Activated CD4-positive, alpha-beta memory T cell treated with anti-CD3 and anti-CD28 coated beads for 36 hours (primary cell): Measurements from ENCODE around the gene FGD2. TPM values are rescaled to one million over a fixed set of nuclear protein-coding genes. Genes with fewer than 3 reads are reported as not detected.
A peak's percentile ranks its signal among the peaks of the same experiment; 100 is the strongest.

Experiments used
- CTCF ChIA-PET: fragments of 350-600 bp; sonication (Branson Sonifier 250); formaldehyde crosslinking; loops from one replicate; lab custom pipeline; 2021; ENCODE audit warnings: antibody characterized with exemption, inconsistent platforms; lab: Charles Lee
- POLR2A ChIA-PET: fragments of 350-600 bp; sonication (Branson Sonifier 250); formaldehyde crosslinking; loops from one replicate; lab custom pipeline; 2021; ENCODE audit warnings: antibody characterized with exemption; lab: Charles Lee
- DNase-seq: peaks from one replicate; pipeline ENCODE4 v3.0.0-alpha.2; 2020
- H3K27ac Mint-ChIP-seq: one replicate; pipeline ENCODE4 v1.8.0; 2021; ENCODE audit warnings: mixed read lengths
- H3K27me3 Mint-ChIP-seq: one replicate; pipeline ENCODE4 v1.8.0; 2021; ENCODE audit warnings: mixed read lengths
- H3K36me3 Mint-ChIP-seq: one replicate; pipeline ENCODE4 v1.8.0; 2021; ENCODE audit warnings: mixed read lengths
- H3K4me1 Mint-ChIP-seq: one replicate; pipeline ENCODE4 v1.8.0; 2021; ENCODE audit warnings: low read depth, mixed read lengths
- H3K4me3 Mint-ChIP-seq: one replicate; pipeline ENCODE4 v1.8.0; 2021; ENCODE audit warnings: mild to moderate bottlenecking, mixed read lengths
- H3K9me3 Mint-ChIP-seq: one replicate; pipeline ENCODE4 v1.8.0; 2021; ENCODE audit warnings: mixed read lengths
- intact Hi-C: fragments of 100-400 bp; cut with micrococcal nuclease; formaldehyde crosslinking; loops from one replicate; pipeline ENCODE4 v1.15.1; 2023
- total RNA-seq, 2 experiments: library from RNA; stranded (reverse); gene quantifications; one replicate each; pipeline ENCODE4 v1.2.3, GENCODE V29; 2021

Gene FGD2
- total RNA-seq, 2 experiments from 2014 or later = 0.48 to 0.52 TPM

DNA sequence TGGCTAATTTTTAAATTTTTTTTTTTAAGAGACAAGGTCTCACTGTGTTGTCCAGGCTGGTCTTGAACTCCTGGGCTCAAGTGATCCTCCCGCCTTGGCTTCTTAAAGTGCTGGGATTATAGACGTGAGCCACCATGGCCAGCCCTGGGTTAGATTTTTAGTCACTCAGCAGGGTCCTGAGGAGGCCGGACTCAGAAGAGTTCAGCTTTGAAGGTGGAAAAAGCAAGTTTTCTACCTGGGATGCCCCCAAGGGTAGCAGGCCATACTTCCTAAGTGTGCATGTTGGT is 44.2 kb downstream of the FGD2 start:
- peaks cover 2% of the 10 kb centered on the region for H3K9me3 Mint-ChIP-seq
- CTCF ChIA-PET = interaction anchor here (0.5 to 10.0 kb wide), 13 partner anchors 16 to 158 kb away, joined by 3 to 302 read pairs (median 10); partner anchors contain the start of genes MTCH1 and PIM1
- intact Hi-C loops = loop anchor here (1.0 to 10.0 kb wide), 3 partner anchors 61 to 445 kb away; partner anchors contain the start of genes CCDC167 and MTCH1

DNA sequence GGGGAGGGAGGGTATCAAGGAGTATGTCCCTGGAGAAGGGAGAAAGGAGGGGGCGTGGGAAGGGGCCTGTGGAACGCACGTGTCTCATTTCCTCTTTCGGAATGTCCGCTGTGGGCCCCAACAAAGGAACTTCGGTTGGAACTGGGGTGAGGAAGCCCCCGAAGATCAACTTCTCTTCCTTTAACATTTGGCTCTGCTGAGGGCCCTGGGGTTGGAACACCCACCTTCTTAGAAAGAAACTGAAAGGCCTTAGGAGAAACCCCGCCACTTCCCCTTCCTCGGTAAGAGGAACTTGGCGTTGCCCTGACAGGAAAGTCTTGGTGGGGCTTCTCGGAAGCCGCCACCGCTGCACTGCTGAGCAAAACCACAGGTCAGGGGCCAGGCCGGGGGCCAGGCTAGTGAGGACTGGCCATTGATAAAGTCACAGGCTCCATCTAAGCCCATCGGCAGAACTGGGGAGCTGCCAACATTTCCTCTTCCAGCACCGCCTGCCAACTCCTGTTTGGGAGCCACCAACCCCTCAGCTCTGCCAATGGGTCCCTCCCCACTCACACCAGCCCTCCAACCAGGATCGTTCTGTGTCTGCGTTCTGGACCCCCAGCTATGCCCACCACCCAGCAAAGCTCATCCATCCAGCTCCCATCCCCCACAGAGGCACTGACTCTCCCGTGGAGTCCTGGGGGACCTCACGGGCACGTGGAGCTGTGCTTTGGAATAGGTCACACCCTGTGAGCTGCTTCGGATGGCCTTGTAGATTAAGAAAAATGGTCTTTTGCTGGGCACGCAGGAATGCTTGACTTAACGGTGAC is 44.8 kb downstream of the FGD2 start:
- no peaks in the 10 kb centered on the region for H3K27me3 Mint-ChIP-seq
- ChIA-PET POLR2A (interaction anchor here (0.7 to 7.9 kb wide), 13 partner anchors 12 to 282 kb away, joined by 3 to 166 read pairs (median 4); partner anchors contain the start of genes PIM1 and TBC1D22B), CTCF (interaction anchor here (0.5 to 10.0 kb wide), 29 partner anchors 9 to 383 kb away, joined by 3 to 302 read pairs (median 4); partner anchors contain the start of genes C6orf89, CMTR1, MTCH1 and PIM1)
- intact Hi-C loops = loop anchor here (1.0 kb wide), 1 partner anchor 60 kb away; no protein-coding TSS in a partner anchor
- peak overlapping the region; percentile 98 for H3K27ac Mint-ChIP-seq
- peaks cover 2% of the 10 kb centered on the region for H3K9me3 Mint-ChIP-seq
- H3K36me3 Mint-ChIP-seq = peaks cover 10% of the 10 kb centered on the region
- peak; percentile 86 for DNase-seq
- peaks cover 65% of the 10 kb centered on the region for H3K4me1 Mint-ChIP-seq
- peak overlapping the region; percentile 85 for H3K4me3 Mint-ChIP-seq

More for the DNA sequence above, 44.2 kb downstream of the FGD2 start:
- no peak for DNase-seq
- Mint-ChIP-seq H3K27ac (peak overlapping the region; percentile 98), H3K4me1 (peaks cover 65% of the 10 kb centered on the region), H3K4me3 (peak overlapping the region; percentile 85), H3K36me3 (peaks cover 10% of the 10 kb centered on the region), H3K27me3 (no peaks in the 10 kb centered on the region)
- POLR2A ChIA-PET = interaction anchor here (0.6 to 7.9 kb wide), 10 partner anchors 11 to 208 kb away, joined by 3 to 166 read pairs (median 5); partner anchors contain the start of genes PIM1 and TBC1D22B

DNA sequence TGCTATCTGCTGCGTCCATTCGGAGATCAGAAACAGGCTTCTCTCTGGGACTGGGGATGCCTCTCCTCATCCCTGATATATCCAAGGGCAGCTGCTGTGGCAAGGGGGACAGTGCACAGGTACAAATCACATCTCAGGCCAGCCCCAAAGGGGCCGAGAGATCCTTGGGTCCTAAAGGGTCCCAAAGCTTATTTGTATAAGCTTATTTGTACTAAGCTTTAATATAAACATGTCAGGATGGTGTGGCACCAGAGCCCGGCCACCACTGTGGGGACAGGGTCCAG is 45.3 kb downstream of the FGD2 start:
- Mint-ChIP-seq H3K4me3 (peak overlapping the region; percentile 85), H3K36me3 (peaks cover 10% of the 10 kb centered on the region), H3K27ac (peak overlapping the region; percentile 98), H3K4me1 (peaks cover 61% of the 10 kb centered on the region), H3K9me3 (peaks cover 2% of the 10 kb centered on the region), H3K27me3 (no peaks in the 10 kb centered on the region)
- ChIA-PET CTCF (interaction anchor here (0.7 to 10.0 kb wide), 30 partner anchors 9 to 382 kb away, joined by 3 to 302 read pairs (median 4); partner anchors contain the start of genes C6orf89, CMTR1, PIM1 and TBC1D22B), POLR2A (interaction anchor here (0.7 to 7.9 kb wide), 10 partner anchors 17 to 282 kb away, joined by 3 to 166 read pairs (median 4); partner anchors contain the start of genes PIM1 and TBC1D22B)
- intact Hi-C loops = loop anchor here (1.0 kb wide), 5 partner anchors 29 to 158 kb away; no protein-coding TSS in a partner anchor
- no peak for DNase-seq

DNA sequence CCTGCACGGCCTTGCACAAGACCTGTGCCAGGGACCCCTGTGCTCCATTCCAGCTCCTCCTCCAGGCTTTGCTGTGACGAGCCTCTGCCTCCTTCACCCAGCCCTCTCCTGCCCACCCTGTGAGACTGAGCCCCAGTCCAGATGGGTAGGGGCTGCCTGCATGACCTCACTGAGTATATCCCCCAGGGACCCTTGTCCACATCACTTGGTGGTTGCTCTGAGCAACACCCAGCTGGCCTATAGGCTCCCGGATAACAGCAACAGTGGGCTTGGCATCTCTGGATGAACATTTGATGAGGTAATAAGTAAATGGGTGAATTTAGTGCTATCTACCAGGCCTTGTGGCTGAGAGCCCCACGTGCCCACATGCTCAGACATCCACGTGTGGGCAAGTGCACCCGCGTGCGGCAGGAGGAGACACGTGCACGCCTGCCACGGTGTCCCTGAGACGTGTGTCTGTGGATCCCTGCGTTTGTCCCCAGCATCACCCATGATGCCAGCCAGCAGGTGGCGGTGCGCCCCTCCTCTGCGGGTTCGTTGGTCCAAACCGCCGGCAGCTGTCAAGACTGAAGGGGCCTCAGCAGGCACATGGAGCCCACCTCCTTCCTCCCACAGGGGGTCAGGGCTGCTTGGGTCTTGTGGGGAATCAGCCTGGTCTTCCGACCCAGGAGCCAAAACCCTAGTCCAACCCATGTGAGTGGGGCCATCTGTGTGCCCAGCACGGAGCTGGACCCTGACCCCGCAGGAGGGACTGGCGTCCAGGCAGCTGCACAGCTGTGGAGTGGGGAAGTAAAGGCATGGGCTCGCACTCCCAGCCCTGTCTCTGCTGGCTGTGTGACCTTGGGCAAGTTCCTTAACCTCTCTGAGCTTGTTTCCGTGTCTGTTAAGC is 45.9 kb downstream of the FGD2 start:
- CTCF ChIA-PET = interaction anchor here (0.6 to 10.0 kb wide), 44 partner anchors 9 to 382 kb away, joined by 3 to 302 read pairs (median 4); partner anchors contain the start of genes C6orf89, CMTR1, PIM1 and TBC1D22B
- peak; percentile 95 for DNase-seq
- Mint-ChIP-seq H3K4me3 (peak overlapping the region; percentile 53), H3K9me3 (peaks cover 2% of the 10 kb centered on the region), H3K27ac (peak overlapping the region; percentile 98), H3K27me3 (no peaks in the 10 kb centered on the region), H3K4me1 (peaks cover 55% of the 10 kb centered on the region), H3K36me3 (peaks cover 10% of the 10 kb centered on the region)
- POLR2A ChIA-PET = interaction anchor here (0.7 to 7.9 kb wide), 8 partner anchors 18 to 283 kb away, joined by 3 to 166 read pairs (median 4); partner anchors contain the start of gene PIM1
- intact Hi-C loops = loop anchor here (1.0 kb wide), 4 partner anchors 30 to 157 kb away; no protein-coding TSS in a partner anchor

DNA sequence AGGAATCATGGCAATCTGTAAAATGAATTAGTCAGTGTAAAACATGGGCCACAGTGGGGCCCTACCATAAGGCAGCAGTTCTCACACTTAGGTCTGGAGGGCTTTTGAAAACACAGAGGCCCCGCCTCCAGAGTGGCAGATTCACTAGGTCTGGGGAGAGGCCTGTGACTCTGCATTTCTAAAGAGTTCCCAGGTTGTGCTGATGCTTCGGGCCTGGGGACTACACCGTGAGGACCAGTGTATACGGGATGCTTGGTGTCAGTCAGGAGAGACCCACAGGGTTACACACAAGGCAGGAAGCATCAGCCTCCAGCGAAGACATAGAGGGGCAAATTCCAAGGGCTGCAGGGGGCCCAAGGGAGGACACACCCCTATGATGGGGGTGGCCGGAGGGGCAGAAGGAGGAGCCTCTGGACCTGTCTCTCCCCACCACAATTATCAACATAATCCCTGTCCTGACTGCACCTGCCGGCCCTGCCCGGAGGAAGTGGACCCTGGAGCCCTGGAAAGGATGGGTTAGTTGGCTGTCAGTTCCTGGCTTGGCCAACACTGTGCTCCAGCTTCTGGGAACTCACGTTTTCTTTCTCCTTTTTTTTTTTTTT is 46.7 kb downstream of the FGD2 start:
- Mint-ChIP-seq H3K4me1 (peaks cover 49% of the 10 kb centered on the region), H3K4me3 (peak overlapping the region; percentile 53), H3K27me3 (no peaks in the 10 kb centered on the region), H3K36me3 (peaks cover 8% of the 10 kb centered on the region), H3K27ac (peak overlapping the region; percentile 98), H3K9me3 (no peaks in the 10 kb centered on the region)
- intact Hi-C loops = no loop called here
- CTCF ChIA-PET = interaction anchor here (0.6 to 10.0 kb wide), 27 partner anchors 9 to 206 kb away, joined by 3 to 302 read pairs (median 4); partner anchors contain the start of genes PIM1, TBC1D22B and TMEM217
- POLR2A ChIA-PET = interaction anchor here (2.0 to 7.9 kb wide), 2 partner anchors 29 to 122 kb away, joined by 5 to 166 read pairs; partner anchors contain the start of gene PIM1
- DNase-seq = peak; percentile 54

DNA sequence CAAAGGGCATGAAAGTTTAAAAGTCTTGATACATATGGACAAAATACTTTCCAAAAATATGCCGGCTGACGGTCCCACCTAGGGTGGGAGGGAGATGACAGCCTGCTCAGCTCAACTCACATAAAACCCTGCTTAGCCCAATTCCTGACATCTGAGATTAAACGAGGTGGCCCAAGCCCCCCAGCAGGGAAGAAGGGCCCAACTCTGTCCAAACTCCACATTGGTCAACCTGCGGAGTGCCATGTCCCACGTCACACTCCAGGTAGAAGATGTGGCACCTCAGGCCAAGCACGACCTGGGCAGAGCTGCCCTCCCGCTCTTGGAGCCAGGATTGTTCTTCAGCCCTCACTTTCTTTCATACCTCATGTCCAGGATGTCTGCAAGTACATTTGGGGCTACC is 48.2 kb downstream of the FGD2 start:
- Mint-ChIP-seq H3K36me3 (peaks cover 5% of the 10 kb centered on the region), H3K4me3 (no peak overlapping the region), H3K4me1 (peaks cover 34% of the 10 kb centered on the region), H3K27ac (no peak overlapping the region), H3K9me3 (no peaks in the 10 kb centered on the region), H3K27me3 (no peaks in the 10 kb centered on the region)
- ChIA-PET POLR2A (interaction anchor here (7.9 kb wide), 1 partner anchor 120 kb away, joined by 166 read pairs; the partner anchor contains the start of gene PIM1), CTCF (interaction anchor here (1.8 to 10.0 kb wide), 4 partner anchors 24 to 154 kb away, joined by 5 to 302 read pairs (median 148); partner anchors contain the start of gene PIM1)
- no peak for DNase-seq
- intact Hi-C loops = no loop called here

DNA sequence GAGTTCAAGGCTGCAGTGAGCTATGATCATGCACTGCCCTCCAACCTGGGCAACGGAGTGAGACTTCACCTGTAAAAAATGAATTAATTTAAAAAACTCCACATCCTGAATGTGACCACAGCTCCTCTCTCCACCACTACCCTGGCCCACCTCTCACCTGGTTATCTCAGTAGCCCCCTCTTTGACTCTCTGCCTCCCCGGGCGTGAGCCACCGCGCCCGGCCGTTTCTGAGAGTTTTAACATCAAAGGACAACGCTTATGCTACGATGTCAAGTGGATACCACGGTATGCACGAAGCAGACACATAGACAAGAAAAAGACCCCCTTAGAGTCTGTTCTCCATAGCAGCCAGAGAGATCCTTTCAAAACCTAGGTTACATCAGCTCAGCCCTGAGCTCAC is 48.7 kb downstream of the FGD2 start:
- Mint-ChIP-seq H3K27ac (no peak overlapping the region), H3K27me3 (no peaks in the 10 kb centered on the region), H3K4me3 (no peak overlapping the region), H3K4me1 (peaks cover 30% of the 10 kb centered on the region), H3K36me3 (peaks cover 4% of the 10 kb centered on the region), H3K9me3 (no peaks in the 10 kb centered on the region)
- intact Hi-C loops = no loop called here
- POLR2A ChIA-PET = interaction anchor here (7.9 kb wide), 1 partner anchor 119 kb away, joined by 166 read pairs; the partner anchor contains the start of gene PIM1
- DNase-seq = no peak
- CTCF ChIA-PET = interaction anchor here (1.8 to 10.0 kb wide), 4 partner anchors 24 to 154 kb away, joined by 5 to 302 read pairs (median 148); partner anchors contain the start of gene PIM1

DNA sequence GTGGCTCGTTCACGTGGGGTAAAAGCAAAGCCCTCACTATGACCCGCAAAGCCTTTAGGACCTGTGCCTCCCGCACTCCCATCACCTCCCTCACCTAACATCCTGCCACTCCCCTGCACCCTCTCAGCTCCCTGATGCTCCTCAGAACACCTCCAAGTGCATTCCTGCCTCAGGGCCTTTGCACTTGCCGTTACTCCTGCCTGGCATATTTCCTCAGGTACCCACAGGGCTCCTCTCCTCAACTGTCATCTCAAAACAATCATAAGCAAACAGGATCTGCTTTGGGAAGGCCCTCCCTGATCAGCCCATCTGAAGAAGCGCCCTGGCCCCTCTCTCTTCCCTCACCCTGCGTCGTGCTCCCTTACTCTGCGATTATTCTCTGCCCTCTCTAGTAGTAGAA is 49.1 kb downstream of the FGD2 start:
- Mint-ChIP-seq H3K9me3 (no peaks in the 10 kb centered on the region), H3K4me1 (peaks cover 29% of the 10 kb centered on the region), H3K4me3 (no peak overlapping the region), H3K27ac (no peak overlapping the region), H3K36me3 (peaks cover 4% of the 10 kb centered on the region), H3K27me3 (no peaks in the 10 kb centered on the region)
- ChIA-PET CTCF (interaction anchor here (6.6 to 10.0 kb wide), 3 partner anchors 33 to 154 kb away, joined by 111 to 302 read pairs (median 186); partner anchors contain the start of gene PIM1), POLR2A (interaction anchor here (7.9 kb wide), 1 partner anchor 119 kb away, joined by 166 read pairs; the partner anchor contains the start of gene PIM1)
- DNase-seq = no peak
- intact Hi-C loops = no loop called here

DNA sequence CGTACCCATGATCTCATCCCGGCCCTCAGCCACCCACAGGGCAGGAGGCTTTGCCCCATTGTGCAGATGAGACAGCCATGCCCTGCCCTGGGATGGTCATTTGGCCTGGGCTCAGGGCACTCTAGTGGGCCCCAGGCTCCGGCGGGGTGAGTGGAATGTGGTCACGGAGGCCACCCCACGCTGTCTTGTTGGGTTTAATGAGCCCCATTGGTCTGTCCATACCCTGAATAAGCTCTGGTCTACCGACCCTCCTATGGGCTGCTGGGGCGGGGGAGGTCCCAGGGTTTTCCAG is 50.6 kb downstream of the FGD2 start:
- DNase-seq = no peak
- CTCF ChIA-PET = interaction anchor here (0.9 to 1.0 kb wide), 2 partner anchors 37 to 38 kb away, joined by 3 to 4 read pairs; no protein-coding TSS in a partner anchor
- intact Hi-C loops = no loop called here
- POLR2A ChIA-PET = interaction anchor here (1.0 to 1.1 kb wide), 2 partner anchors 116 to 118 kb away, joined by 3 to 4 read pairs; no protein-coding TSS in a partner anchor
- Mint-ChIP-seq H3K27me3 (no peaks in the 10 kb centered on the region), H3K36me3 (no peaks in the 10 kb centered on the region), H3K4me1 (peaks cover 14% of the 10 kb centered on the region), H3K27ac (no peak overlapping the region), H3K9me3 (no peaks in the 10 kb centered on the region), H3K4me3 (no peak overlapping the region)

DNA sequence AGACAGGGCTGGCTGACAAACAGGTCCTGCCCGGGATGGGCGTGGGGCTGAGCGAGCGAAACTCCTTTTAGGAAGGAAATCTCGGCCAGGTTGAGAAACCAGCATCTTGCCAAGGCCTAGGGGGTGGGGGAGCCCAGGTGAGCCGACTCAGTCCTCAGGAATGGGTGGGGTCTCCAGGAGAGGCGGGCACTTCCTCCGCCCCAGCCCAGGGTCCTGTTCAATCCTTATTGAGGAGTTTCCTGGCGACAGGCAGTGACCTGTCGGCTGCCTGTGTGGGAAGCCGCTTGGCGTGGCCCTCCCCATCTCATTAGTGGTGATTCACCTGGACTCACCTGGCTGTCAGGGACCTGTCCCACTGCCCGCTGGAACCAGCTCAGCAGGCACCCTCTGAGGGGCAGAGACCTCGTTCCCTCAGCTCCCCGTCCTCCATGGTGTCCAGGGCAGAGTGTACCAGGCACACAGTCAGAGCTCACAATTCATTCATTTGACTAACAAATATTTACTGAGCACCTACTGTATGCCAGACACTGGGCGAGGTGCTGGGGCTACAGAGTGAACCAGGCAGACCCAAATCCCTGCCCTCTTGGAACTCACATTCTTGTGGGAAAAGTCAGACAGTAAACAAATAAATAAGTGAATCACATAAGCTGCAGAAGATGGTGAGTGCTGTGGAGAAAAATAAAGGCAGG is 51.1 kb downstream of the FGD2 start:
- H3K4me3 Mint-ChIP-seq = no peak overlapping the region
- H3K36me3 Mint-ChIP-seq = no peaks in the 10 kb centered on the region
- intact Hi-C loops = no loop called here
- H3K27me3 Mint-ChIP-seq = no peaks in the 10 kb centered on the region
- no peak for DNase-seq
- peaks cover 9% of the 10 kb centered on the region for H3K4me1 Mint-ChIP-seq
- no peaks in the 10 kb centered on the region for H3K9me3 Mint-ChIP-seq
- H3K27ac Mint-ChIP-seq = no peak overlapping the region
- ChIA-PET CTCF (interaction anchor here (1.4 kb wide), 1 partner anchor 39 kb away, joined by 3 read pairs; no protein-coding TSS in a partner anchor), POLR2A (no interaction called here)
